GM19240 (cell line): Measurements from ENCODE around the gene GLCE.

Experiments used
- DNase-seq: peaks from one replicate; pipeline ENCODE4 v3.0.0; 2011; ENCODE audit warnings: low spot score; ENCODE audit not compliant: insufficient read length

GLCE gene

DNA sequence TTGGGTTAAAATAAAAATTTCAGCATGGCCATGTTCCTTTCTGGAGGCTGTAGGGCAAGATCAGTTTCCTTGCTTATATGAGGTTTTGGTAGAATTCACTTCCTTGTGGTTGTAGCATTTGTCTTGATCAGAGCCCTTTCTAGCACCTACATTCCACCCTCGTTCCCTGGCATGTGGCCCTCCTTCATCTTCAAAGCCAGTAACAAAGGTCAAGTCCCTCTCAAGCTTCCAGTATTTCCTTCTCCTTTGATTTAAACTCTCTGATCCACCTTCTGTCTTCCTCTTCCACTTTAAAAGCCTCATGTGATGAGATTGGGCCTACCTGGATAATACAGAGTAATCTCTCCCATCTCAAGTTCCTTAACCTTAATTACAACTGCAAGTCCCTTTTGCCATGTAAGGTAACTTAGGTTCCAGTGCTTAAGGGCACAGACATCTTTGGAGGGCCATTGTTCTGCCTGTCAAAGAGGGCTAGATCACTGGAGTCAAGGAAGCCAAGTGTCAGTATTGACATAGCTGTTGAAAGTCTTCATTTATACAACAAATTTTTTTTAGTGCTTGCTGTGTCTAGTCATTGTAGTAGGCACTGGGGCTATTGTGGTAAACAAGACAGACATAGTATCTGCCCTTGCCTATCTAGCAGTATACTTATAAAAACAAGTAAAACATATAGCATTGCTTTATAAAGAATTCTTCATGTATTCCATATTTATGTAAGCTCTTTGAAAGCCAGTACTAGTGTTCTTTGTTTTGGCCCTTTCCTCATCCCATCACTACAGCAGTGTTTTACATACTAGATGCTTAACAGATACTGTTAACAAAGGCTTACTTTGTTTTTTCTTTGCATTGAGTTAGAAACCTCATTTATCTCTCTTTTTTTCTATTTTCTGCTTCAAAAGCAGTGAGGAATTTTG, 40.7 kb downstream of the GLCE start:
- no peak for DNase-seq

DNA sequence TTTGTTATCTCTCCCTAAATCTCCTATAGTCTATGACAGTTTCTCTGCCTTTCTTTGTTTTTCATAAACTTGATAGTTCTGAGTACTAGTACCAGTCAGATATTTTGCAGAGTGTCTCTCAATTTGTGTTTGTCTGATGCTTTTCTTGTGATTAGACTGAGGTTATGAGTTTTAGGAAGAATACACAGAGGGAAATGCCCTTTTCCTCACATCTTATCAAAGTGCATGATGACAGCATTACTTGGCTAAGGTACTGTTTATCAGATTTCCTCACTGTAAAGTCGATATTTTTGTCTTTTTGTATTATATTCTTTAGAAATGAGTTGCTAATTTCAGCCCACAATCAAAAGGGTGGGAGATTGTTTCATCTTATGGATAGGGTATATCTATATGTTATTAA, 45.6 kb downstream of the GLCE start:
- no peak for DNase-seq

DNA sequence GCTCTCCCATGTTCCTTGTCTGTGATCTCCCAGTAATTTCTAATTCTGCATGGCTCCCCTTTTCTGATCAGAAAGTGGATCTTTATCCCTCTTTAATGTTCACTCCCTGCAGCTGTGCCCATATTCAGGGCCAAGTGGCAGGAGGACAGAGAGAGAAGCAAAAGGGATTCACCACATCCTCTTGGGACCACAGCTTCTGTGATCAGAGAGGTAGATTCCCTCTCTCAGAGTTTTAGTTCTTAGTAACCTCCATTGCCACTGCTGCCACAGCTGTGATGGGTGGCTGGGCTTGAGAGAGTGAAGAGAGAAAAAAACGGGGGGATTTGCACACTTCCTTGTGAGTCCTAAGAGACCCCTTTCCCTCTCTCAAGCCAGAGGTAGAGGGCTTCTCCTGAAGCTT, 49.2 kb downstream of the GLCE start:
- DNase-seq = no peak

DNA sequence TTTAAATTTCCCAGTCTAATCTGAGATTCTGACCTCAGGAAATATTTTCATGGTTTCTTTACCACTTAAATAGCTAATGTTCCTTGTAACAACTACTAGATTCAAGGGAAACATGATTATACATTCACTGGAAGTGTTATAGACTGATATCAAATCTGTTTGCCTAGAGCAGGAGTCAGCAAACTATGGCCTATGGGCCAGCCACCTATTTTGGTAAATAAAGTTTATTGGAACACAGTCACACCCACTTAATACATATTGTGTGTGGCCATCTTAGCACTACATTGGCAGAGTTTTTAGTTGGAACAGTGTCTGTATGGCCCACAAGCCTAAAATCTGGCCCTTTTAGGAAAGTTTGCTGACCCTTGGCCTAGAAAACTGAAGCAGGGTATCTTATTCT, 50.1 kb downstream of the GLCE start:
- no peak for DNase-seq

DNA sequence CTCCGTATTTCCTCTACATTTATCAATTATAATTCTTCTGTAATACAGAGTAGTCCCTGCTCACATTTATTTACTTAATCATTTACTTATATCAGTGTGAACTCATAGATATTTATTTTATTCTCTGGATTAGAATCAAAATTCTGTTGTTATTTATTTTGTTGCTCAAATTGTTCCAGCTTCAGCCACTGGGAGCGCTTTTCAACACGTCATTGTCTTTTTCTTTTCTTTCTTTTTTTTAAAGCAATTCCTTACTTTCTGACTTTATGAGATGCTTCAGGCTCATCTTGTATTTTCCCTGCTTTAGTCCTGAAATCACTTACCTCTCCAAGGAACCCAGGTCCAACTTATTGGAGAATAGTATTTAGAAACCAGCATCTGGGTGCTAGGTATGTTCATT, 53.4 kb downstream of the GLCE start:
- DNase-seq = no peak

DNA sequence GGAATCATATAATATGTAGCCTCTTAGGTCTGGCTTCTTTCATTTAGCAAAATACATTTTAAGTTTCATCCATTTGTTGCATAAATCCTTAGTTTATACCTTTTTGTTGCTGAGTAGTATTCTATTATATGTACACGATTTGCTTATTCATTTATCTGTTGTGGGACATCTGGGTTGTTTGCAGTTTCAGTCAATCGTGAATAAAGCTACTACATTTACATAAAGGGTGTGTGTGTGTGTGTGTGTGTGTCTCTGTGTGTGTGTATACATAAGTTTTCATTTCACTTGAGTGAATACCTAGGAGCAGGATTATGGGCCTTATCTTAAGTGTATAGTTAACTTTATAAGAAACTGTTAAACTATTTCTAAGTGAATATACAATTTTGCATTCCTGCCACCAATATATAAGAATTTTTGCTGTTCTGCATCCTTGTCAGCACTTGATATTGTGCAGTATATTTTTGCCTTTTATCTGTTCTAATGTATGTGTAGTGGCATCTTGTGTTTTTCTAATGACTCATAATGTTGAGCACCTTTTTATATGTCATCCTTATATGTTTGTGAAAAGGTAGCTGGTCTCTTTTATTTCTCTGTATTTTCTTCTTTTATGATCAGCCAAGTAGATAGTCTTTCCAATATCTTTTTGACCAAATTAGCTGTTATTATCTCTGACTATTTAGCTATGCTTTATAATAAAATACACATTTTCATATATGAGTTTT, 55.0 kb downstream of the GLCE start:
- no peak for DNase-seq

DNA sequence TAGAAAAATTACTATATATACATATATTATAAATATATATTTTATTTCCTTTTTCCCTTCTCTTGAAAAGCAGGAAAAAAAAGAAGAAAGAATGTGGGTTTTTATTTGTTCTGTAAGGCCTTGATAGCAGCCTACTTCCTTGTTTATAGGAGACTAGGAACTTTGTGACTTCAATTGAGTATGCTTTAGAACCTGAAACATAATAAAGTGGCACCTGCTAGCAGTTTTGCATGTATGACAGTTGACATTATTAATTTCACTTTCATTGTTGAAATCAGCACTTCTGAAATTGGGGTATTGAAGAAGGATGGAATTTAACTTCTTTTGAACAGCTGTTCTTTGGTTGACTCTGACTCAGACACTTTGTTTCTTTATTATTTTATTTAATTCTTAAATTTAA, 56.9 kb downstream of the GLCE start:
- no peak for DNase-seq

DNA sequence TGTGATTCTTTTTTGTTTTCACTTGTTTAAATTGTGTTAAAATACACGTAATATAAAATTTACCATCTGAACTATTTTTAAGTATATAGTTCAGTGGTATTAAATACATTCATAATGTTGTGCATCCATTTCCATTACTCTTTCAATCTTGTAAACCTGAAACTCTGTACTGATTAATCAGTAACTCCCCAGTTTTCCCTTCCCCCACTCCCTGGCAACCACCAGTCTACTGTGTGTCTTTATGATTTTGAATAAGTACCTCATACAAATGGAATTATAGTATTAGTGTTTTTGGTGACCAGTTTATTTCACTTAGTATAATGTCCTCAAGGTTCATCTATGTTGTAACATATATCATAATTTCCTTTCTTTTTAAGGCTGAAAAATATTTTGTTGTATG, 59.3 kb downstream of the GLCE start:
- DNase-seq = no peak

DNA sequence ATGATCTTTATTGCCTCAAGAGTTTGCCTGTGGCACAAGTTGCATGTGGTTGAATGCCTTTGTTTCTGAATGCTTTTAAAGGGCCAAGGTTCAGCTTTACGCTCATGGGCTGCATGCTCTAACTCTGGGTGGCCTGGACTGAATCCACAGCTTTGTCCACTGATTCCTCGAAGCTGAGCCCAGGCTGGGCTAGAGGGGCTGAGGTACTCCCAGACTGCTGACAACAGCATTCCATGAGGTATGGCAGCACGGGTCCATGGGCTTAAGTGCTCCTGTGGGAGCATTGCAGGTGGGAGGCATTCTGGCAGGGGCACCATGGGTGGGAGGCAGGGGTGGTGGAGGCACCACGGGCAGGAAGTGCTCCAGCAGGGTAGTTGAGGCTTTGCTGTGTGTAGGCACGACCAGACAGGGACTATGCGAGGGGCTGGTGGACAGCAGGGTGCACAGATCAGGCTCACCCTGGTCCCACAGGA, 61.6 kb downstream of the GLCE start:
- DNase-seq = no peak

DNA sequence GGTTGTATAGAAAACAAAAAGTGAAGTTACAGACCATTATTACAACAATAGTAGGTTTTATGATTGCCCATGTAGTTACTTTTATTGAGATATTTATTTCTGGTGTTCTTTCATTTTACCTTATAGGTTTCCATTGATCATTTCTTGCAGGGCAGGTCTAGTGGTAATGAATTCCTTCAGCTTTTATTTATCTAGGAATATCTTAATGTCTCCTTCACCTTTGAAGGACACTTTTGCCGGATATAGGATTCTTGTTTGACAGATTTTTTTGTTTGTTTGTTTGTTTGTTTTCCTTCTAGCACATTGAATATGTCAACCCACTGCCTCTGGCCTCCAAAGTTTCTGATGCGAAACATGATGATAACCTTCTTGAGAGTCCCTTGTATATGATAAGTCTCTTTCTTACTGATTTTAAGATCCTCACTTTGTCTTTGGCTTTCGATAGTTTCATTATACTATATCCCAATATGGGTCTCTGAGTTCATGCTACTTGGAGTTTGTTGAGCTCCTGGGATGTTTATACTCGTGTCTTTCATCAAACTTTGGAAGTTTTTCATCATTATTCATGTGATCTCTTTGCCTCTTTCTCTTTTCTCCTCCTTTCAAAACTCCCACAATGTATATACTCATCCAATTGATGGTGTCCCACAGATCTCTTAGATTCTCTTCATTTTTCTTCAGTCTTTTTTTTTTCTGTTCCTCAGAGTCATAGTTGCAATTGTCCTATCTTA, 62.8 kb downstream of the GLCE start:
- DNase-seq = no peak

DNA sequence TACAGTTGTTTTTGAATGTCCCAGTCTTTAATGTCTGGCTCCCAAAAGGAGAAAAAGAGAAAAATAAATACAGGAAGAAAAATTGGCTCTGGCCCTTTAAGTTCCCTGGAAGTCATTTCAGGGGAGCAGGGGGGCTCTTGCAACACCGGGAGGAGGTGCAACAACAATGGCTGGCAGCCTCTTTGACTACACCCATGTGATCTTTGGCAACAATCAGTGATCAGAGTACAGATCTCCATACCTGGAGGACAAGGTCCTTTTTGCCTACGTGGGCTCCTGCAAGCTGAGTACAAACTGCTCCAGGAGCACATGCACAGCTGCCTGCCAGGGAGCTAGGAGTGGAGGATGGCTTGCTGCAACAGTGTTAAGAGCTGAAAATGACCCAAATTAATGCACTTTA, 63.9 kb downstream of the GLCE start:
- DNase-seq = no peak

DNA sequence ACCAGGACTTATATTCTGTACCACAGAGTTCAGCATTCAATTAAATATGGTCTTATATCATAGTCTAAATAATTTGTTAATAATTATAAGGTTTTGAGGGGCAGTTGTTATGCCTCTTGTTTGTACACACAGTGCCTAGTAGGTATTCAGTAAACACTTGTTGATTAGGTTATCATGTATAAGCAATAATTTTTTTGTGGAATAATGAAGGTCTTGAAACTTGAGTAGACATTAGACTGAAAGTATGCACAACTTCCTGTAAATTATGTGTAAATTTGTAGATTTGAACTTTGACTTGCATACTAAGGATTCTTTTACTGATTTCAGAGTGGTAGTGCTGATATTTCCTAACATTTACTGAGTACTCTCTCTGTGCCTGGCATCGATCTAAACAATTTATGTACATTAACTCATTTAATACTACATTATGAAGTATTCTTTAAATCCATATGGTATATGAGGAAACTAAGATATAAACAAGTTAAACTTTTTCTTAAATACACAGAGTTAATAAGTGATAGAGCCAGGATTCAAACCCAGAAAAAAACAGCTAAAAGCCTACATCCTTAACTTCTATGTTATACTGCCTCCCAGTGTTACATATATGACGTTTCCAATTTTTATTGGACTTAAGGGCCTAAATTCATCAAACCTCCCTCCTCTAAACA, 65.1 kb downstream of the GLCE start:
- no peak for DNase-seq

DNA sequence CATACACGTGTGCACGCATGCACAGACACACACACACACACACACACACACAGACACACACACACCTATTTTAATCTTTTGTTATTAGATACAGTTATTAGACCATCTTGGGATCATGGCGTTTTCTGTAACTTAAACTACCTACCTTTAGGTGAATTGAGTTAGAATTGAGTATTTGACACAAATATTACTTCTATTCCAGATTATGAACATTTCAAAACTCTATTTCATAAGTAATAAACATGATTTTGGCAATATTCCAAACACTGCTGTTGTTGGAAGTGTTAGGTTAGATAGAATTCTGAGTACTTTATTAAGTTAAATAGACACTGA, 65.6 kb downstream of the GLCE start:
- DNase-seq = no peak

DNA sequence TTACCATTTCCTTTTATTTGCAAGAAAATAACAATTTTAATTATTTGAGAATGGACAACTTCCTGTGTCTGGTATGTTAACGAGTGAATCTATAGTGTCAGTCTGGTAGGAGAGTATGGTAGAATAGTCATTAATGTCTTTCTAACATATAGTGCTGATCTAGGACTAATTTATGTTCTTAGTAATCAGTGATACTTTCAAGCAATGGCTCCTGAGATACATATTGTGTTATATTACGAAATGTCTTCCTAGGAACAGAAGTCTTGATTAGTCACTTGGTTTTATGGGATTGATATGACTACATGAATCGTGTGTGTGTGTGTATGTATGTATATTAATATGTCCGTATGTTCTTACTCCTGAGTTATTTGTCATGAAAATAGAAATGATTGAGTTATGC, 71.7 kb downstream of the GLCE start:
- DNase-seq = no peak

DNA sequence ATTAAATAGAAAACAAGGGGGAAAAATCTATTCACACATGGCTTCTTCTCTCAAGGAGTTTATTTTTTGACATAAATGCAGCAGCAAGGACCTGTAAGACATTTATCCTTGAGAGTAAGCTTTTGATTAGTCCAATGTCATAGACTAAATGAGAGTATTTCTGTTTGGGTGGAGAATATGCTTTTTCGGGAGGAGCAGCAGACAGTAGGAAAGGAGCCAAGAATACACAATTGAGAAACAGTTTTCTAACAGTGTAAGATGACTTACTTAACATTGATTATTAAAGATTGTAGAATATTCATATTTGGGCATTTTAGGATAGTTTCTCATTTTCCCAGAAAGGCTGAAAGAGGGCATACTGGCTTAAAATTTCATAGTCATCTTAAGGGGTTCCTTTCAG, 72.3 kb downstream of the GLCE start:
- DNase-seq = no peak

DNA sequence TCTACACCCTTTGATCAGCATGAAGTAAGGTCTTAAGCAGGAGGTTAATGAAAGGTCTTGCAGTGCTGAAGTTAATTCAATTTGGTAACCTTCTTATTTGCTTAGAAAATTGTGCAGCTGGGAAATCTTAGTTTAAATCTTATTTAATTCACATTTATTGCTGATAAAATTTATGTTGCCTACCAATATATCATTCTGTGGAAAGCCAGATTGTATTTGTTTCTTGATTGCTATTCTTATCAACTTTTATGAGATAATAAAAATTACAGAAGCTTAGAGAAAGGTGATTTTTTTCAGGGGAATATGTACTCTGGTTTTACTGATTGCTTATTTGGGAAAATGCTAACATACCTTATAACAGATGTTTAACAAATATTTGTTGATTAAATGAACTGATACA, 74.2 kb downstream of the GLCE start:
- DNase-seq = no peak

DNA sequence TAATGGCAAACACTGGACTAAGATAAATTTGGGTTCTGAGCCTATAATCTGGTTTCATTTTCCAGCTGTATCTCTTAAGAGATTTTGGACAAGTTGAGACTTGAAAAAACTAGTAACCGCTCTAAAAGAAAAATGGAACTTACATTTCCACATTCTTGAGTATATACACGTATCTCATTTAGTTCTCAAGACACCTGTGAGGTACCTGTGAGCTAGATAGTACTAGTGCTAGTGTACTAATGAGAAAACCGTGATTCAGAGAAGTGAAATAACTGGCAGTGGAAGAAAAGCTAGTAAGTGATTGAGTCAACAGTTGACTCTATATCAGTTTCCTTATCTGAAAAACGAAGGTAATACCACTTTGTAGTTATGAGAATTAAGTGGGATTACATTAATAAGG, 76.1 kb downstream of the GLCE start:
- DNase-seq = no peak

DNA sequence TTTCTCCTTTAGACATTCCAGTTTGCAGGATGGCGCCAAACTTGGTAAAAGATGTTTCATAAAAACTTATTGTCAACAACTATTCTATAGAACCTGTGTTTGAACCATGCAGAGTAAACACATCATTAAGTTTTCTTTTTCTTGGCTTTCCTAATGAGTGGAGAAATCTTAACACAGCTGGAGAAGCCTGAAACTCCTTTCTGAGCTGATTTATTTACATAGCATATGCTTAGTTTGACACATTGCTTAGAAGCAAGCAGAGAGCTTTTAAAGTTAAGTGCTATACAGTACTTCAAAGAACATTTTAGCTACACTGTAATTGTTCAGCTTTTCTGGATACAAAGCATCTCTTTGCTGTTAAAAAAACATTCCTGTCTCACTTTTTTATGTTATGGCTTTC, 77.3 kb downstream of the GLCE start:
- DNase-seq = no peak

DNA sequence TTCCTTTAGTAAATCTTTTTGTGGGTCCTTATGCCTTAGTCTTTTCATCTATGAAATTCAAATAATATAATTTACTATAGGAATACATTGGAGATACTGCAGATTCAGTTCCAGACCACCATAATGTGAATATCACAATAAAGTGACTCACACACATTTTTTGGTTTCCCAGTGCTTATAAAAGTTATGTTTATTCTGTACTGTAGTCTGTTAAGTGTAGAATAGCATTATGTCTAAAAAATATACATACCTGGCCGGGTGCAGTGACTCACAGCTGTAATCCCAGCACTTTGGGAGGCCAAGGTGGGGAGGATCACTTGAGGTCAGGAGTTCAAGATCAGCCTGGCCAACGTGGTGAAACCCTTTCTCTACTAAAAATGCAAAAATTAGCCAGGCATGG, 84.4 kb downstream of the GLCE start:
- DNase-seq = no peak

DNA sequence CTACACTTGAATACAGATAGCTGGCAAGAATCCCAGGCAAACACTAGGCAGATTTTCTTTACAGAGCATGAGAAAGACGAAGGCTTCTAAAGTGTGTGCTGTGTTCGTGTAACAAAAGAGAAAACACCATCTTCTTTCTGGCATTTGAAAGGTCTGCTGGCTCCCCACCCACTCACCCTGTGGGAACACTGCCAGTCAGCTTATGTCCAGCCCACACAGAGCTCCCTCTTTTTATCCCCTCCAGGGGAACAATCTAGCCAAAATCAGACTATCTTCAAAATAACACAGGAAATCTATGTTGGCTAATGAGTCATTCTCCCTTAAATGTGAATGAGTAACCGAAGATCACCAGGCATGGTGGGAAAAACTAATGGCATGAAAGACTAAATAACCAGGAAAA, 92.7 kb downstream of the GLCE start:
- DNase-seq = no peak

DNA sequence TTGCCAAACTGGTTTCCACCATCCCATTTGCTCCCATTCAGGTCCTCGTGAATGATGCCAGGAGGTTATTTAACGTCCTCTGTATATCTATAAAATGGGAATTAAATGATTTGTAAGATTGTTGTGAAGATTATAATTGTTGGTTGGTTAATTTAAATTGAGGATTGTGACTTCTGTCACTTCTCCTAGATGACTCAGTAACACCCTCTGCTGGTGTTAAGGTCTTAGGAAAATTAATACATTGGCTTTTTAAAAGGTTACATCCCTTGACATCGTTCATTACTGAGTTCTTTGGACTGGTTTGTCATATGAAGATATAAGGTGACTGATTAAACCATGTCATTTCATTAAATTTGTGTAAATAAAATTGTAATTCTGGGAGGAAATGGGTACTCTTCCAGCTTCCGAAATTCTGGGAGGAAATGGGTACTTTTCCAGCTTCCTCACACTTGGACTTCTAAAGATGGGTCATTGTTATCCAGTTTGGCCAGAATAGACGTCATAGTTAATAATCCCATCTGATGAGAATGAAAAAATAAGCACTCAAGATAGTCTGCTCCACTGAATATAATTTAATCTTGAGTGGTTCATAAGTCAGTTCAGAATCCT, 105.0 kb downstream of the GLCE start:
- no peak for DNase-seq
